A673 (cell line): Measurements from ENCODE around the gene KATNBL1.

ENCODE experiments used
- CTCF ChIP-seq: fragments of 300-800, 200-600 bp; sonication (generic); conservative IDR thresholded peaks from 2 replicates; pipeline ENCODE4 v1.5.1; 2017; ENCODE audit warnings: low read depth, mild to moderate bottlenecking, antibody characterized with exemption, low read length, moderate library complexity, mixed read lengths
- EZH2 ChIP-seq: fragments of 200-600 bp; sonication (generic); IDR thresholded peaks from 2 replicates; pipeline ENCODE4 v1.6.1; 2017; ENCODE audit warnings: borderline replicate concordance, low read depth, mild to moderate bottlenecking, mixed read lengths, antibody characterized with exemption, low read length; ENCODE audit not compliant: poor library complexity, severe bottlenecking

- no peak for TF ChIP-seq CTCF
- no peak for TF ChIP-seq EZH2
These were observed 32.4 kb upstream of the KATNBL1 start for GRCh38 chr15:34242331-34242710.
